Measurements from ENCODE around the gene SOX5. TPM values are rescaled to one million over a fixed set of nuclear protein-coding genes. Genes with fewer than 3 reads are reported as not detected.

The SOX5 gene
- total RNA-seq, 1 experiment from 2014 or later: not detected

- Mint-ChIP-seq H3K9me3 (ENCODE audit: low read depth, unreplicated experiment) (no peaks in the 10 kb centered on the region), H3K4me3 (ENCODE audit: low read depth, unreplicated experiment) (no peak overlapping the region), H3K27me3 (ENCODE audit: unreplicated experiment) (no peaks in the 10 kb centered on the region), H3K27ac (ENCODE audit: unreplicated experiment) (no peak overlapping the region), H3K4me1 (ENCODE audit: low read depth, unreplicated experiment) (no peaks in the 10 kb centered on the region), H3K36me3 (ENCODE audit: insufficient read depth, unreplicated experiment) (no peaks in the 10 kb centered on the region)
- no peak for TF ChIP-seq CTCF (IDR thresholded peaks at IDR 0.05; ENCODE audit: unreplicated experiment)
- CTCF ChIA-PET: interaction anchor here (0.5 kb wide), 1 partner anchor 622 kb away, joined by 3 read pairs; no protein-coding TSS in a partner anchor
- DNase-seq: no peak
- BruUV-seq (replicated peaks): no TSS peak
- intact Hi-C loops (cut with micrococcal nuclease; ENCODE audit: unreplicated experiment): no loop called here
These were observed 822 bp upstream of the SOX5 start for GRCh38 chr12:23950210-23950774.

- H3K27me3 Mint-ChIP-seq (ENCODE audit: unreplicated experiment): no peaks in the 10 kb centered on the region
- H3K36me3 Mint-ChIP-seq (ENCODE audit: insufficient read depth, unreplicated experiment): no peaks in the 10 kb centered on the region
- DNase-seq: no peak
- no peak overlapping the region for H3K4me3 Mint-ChIP-seq (ENCODE audit: low read depth, unreplicated experiment)
- no TSS peak for BruUV-seq (replicated peaks)
- intact Hi-C loops (cut with micrococcal nuclease; ENCODE audit: unreplicated experiment): no loop called here
- TF ChIP-seq CTCF (IDR thresholded peaks at IDR 0.05; ENCODE audit: unreplicated experiment): no peak
- no peaks in the 10 kb centered on the region for H3K9me3 Mint-ChIP-seq (ENCODE audit: low read depth, unreplicated experiment)
- CTCF ChIA-PET: no interaction called here
- H3K4me1 Mint-ChIP-seq (ENCODE audit: low read depth, unreplicated experiment): no peaks in the 10 kb centered on the region
- H3K27ac Mint-ChIP-seq (ENCODE audit: unreplicated experiment): no peak overlapping the region
These were observed 1.2 kb downstream of the SOX5 start for GRCh38 chr12:23948291-23948690.

- CTCF ChIA-PET: no interaction called here
- no peaks in the 10 kb centered on the region for H3K4me1 Mint-ChIP-seq (ENCODE audit: low read depth, unreplicated experiment)
- intact Hi-C loops (cut with micrococcal nuclease; ENCODE audit: unreplicated experiment): no loop called here
- TF ChIP-seq CTCF (IDR thresholded peaks at IDR 0.05; ENCODE audit: unreplicated experiment): no peak
- no peaks in the 10 kb centered on the region for H3K36me3 Mint-ChIP-seq (ENCODE audit: insufficient read depth, unreplicated experiment)
- H3K9me3 Mint-ChIP-seq (ENCODE audit: low read depth, unreplicated experiment): no peaks in the 10 kb centered on the region
- H3K27ac Mint-ChIP-seq (ENCODE audit: unreplicated experiment): no peak overlapping the region
- DNase-seq: no peak
- no peak overlapping the region for H3K4me3 Mint-ChIP-seq (ENCODE audit: low read depth, unreplicated experiment)
- no peaks in the 10 kb centered on the region for H3K27me3 Mint-ChIP-seq (ENCODE audit: unreplicated experiment)
- BruUV-seq (replicated peaks): no TSS peak
These were observed 2.1 kb downstream of the SOX5 start for GRCh38 chr12:23947395-23947794.

GRCh38 chr12:23945249-23945648 lies 4.2 kb downstream of the SOX5 start:
- intact Hi-C loops (cut with micrococcal nuclease; ENCODE audit: unreplicated experiment): no loop called here
- H3K27ac Mint-ChIP-seq (ENCODE audit: unreplicated experiment): no peak overlapping the region
- no peaks in the 10 kb centered on the region for H3K36me3 Mint-ChIP-seq (ENCODE audit: insufficient read depth, unreplicated experiment)
- no peaks in the 10 kb centered on the region for H3K4me1 Mint-ChIP-seq (ENCODE audit: low read depth, unreplicated experiment)
- H3K27me3 Mint-ChIP-seq (ENCODE audit: unreplicated experiment): no peaks in the 10 kb centered on the region
- no peak for TF ChIP-seq CTCF (IDR thresholded peaks at IDR 0.05; ENCODE audit: unreplicated experiment)
- H3K4me3 Mint-ChIP-seq (ENCODE audit: low read depth, unreplicated experiment): no peak overlapping the region
- no TSS peak for BruUV-seq (replicated peaks)
- H3K9me3 Mint-ChIP-seq (ENCODE audit: low read depth, unreplicated experiment): no peaks in the 10 kb centered on the region
- no peak for DNase-seq
- CTCF ChIA-PET: no interaction called here
